Uterus (tissue), 2 donors: ENCODE results near the gene CAMP.

ENCODE experiments used
- POLR2A ChIP-seq, 2 donors: fragments of 450-650 bp; IDR thresholded peaks; one replicate each; pipeline ENCODE4 v1.6.1; 2016; ENCODE audit warnings: antibody characterized with exemption in 2 of 2, mild to moderate bottlenecking in 1 of 2, moderate library complexity in 1 of 2
- TF ChIP-seq, protein P1 (sequence below), 4 experiments: fragments of 200-600 bp in 2 of 4; fragments of 450-650 bp in 2 of 4; sonication (generic) in 2 of 4; IDR thresholded peaks; one replicate each; pipeline ENCODE4 v1.5.1; 2016 to 2019; ENCODE audit warnings: antibody characterized with exemption in 4 of 4, mild to moderate bottlenecking in 2 of 4, moderate library complexity in 1 of 4

DNA sequence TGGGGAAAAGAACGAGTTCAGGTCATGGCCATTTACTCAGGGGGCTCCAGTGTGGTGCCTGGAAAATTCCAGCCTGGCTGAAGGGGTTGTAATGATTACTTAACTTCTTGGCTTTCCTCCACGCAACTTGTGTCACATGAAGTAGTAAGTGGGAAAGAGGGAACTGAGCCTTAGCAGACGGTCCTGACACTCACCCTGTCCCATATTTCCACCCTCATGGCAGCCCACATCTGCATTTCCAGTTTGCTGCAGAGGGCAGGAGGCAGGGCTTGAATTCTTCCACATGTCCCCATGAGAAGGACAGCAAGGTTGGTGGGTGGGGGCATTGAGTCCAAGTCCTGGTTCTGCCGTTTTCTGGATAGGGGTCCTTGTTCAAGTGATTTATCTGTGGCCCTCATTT lies 7.8 kb upstream of the CAMP start:
- TF ChIP-seq, protein P1, sequence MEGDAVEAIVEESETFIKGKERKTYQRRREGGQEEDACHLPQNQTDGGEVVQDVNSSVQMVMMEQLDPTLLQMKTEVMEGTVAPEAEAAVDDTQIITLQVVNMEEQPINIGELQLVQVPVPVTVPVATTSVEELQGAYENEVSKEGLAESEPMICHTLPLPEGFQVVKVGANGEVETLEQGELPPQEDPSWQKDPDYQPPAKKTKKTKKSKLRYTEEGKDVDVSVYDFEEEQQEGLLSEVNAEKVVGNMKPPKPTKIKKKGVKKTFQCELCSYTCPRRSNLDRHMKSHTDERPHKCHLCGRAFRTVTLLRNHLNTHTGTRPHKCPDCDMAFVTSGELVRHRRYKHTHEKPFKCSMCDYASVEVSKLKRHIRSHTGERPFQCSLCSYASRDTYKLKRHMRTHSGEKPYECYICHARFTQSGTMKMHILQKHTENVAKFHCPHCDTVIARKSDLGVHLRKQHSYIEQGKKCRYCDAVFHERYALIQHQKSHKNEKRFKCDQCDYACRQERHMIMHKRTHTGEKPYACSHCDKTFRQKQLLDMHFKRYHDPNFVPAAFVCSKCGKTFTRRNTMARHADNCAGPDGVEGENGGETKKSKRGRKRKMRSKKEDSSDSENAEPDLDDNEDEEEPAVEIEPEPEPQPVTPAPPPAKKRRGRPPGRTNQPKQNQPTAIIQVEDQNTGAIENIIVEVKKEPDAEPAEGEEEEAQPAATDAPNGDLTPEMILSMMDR (IDR thresholded peaks at IDR 0.05), result no peak
- no peak for TF ChIP-seq POLR2A (IDR thresholded peaks at IDR 0.05)
